HEK293T (cell line): ENCODE results near the gene RNFT2.

Experiments
- BHLHE40 ChIP-seq: fragments of 450-650 bp; IDR thresholded peaks from 2 replicates; pipeline ENCODE4 v1.6.1; 2016; ENCODE audit warnings: mild to moderate bottlenecking, moderate library complexity, borderline replicate concordance
- CTBP1 ChIP-seq: fragments of 450-650 bp; IDR thresholded peaks from 2 replicates; pipeline ENCODE4 v1.6.1; 2016; ENCODE audit warnings: borderline replicate concordance
- ELF4 ChIP-seq: fragments of 450-650 bp; IDR thresholded peaks from 2 replicates; pipeline ENCODE4 v1.6.1; 2017; ENCODE audit warnings: antibody characterized with exemption
- FOXK2 ChIP-seq: fragments of 450-650 bp; IDR thresholded peaks from 2 replicates; pipeline ENCODE4 v1.6.1; 2016; ENCODE audit warnings: mild to moderate bottlenecking
- FOXM1 ChIP-seq: fragments of 450-650 bp; IDR thresholded peaks from 2 replicates; pipeline ENCODE4 v1.6.1; 2017; ENCODE audit warnings: mild to moderate bottlenecking, borderline replicate concordance
- L3MBTL2 ChIP-seq: fragments of 450-650 bp; conservative IDR thresholded peaks from 2 replicates; pipeline ENCODE4 v1.6.1; 2016; ENCODE audit warnings: mild to moderate bottlenecking
- LEF1 ChIP-seq: fragments of 450-650 bp; IDR thresholded peaks from 2 replicates; pipeline ENCODE4 v1.6.1; 2017; ENCODE audit warnings: mild to moderate bottlenecking, borderline replicate concordance
- NFRKB ChIP-seq: fragments of 450-650 bp; IDR thresholded peaks from 2 replicates; pipeline ENCODE4 v1.6.1; 2016; ENCODE audit warnings: mild to moderate bottlenecking, moderate library complexity
- SP1 ChIP-seq: fragments of 450-650 bp; IDR thresholded peaks from 2 replicates; pipeline ENCODE4 v1.6.1; 2017
- SUZ12 ChIP-seq: fragments of 450-650 bp; IDR thresholded peaks from 2 replicates; pipeline ENCODE4 v1.6.1; 2016; ENCODE audit warnings: mild to moderate bottlenecking
- ZNF384 ChIP-seq: fragments of 450-650 bp; IDR thresholded peaks from 2 replicates; pipeline ENCODE4 v1.6.1; 2016

- TF ChIP-seq FOXK2 (no peak), SUZ12 (no peak), FOXM1 (no peak), CTBP1 (no peak), ZNF384 (no peak), L3MBTL2 (no peak), SP1 (no peak), NFRKB (no peak), ELF4 (no peak), LEF1 (no peak), BHLHE40 (no peak)
Observed at GRCh38 chr12:116766746-116767145, 28.6 kb downstream of the RNFT2 start.
